Measurements from ENCODE around the gene EIF3D. TPM values are rescaled to one million over a fixed set of nuclear protein-coding genes. Genes with fewer than 3 reads are reported as not detected.

The EIF3D gene
- total and polyA plus RNA-seq, 2 of the 13 experiments (the other 11 are each of a cell fraction or from before 2014, with no cell fraction given) = 118 to 274 TPM

GRCh38 chr22:36481393-36482168, 47.4 kb downstream of the EIF3D start, which contains the start of gene TXN2 (continued):
- TF ChIP-seq ARID4A (CRISPR knock-in tag; IDR thresholded peaks at IDR 0.05; ENCODE audit: borderline replicate concordance) (peak; percentile 91), ZFP90 (CRISPR knock-in tag; IDR thresholded peaks at IDR 0.05; ENCODE audit: borderline replicate concordance) (no peak; the same call in 1 of the 2 replicates), AGO1 (IDR thresholded peaks at IDR 0.05; ENCODE audit: low read depth, low read length, poor library complexity, severe bottlenecking) (peak; percentile 96), ZFP1 (CRISPR knock-in tag; IDR thresholded peaks at IDR 0.05) (0 out of 2 replicates have a peak, but pooled peaks have one; percentile 16), GRHL1 (CRISPR knock-in tag; conservative IDR thresholded peaks at IDR 0.05) (no peak), XBP1 (CRISPR knock-in tag; IDR thresholded peaks at IDR 0.05) (no peak), JARID2 (CRISPR knock-in tag; IDR thresholded peaks at IDR 0.05; ENCODE audit: insufficient replicate concordance) (no peak), SAP130 (CRISPR knock-in tag; IDR thresholded peaks at IDR 0.05; ENCODE audit: low read depth) (peak; percentile 94), ZNF274 (CRISPR knock-in tag; IDR thresholded peaks at IDR 0.05) (no peak), MYC (CRISPR knock-in tag; IDR thresholded peaks at IDR 0.05; ENCODE audit: borderline replicate concordance) (peak; percentile 76), KMT2B (CRISPR knock-in tag; IDR thresholded peaks at IDR 0.05) (peak; percentile 4; the same call in 1 of the 2 replicates), NR2C2 (CRISPR knock-in tag; IDR thresholded peaks at IDR 0.05; ENCODE audit: borderline replicate concordance) (peak; percentile 74), BCL6 (CRISPR knock-in tag; IDR thresholded peaks at IDR 0.05) (0 out of 2 replicates have a peak, but pooled peaks have one; percentile 3), SYNCRIP (IDR thresholded peaks at IDR 0.05; ENCODE audit: insufficient read depth, low read depth, low read length) (no peak), ZFX (CRISPR knock-in tag; IDR thresholded peaks at IDR 0.05; ENCODE audit: low read depth) (no peak; the same call in 1 of the 2 replicates)
- TF ChIP-seq, protein P1, sequence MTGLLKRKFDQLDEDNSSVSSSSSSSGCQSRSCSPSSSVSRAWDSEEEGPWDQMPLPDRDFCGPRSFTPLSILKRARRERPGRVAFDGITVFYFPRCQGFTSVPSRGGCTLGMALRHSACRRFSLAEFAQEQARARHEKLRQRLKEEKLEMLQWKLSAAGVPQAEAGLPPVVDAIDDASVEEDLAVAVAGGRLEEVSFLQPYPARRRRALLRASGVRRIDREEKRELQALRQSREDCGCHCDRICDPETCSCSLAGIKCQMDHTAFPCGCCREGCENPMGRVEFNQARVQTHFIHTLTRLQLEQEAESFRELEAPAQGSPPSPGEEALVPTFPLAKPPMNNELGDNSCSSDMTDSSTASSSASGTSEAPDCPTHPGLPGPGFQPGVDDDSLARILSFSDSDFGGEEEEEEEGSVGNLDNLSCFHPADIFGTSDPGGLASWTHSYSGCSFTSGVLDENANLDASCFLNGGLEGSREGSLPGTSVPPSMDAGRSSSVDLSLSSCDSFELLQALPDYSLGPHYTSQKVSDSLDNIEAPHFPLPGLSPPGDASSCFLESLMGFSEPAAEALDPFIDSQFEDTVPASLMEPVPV (CRISPR knock-in tag; IDR thresholded peaks at IDR 0.05) = peak; percentile 71
- TF ChIP-seq, protein P2, sequence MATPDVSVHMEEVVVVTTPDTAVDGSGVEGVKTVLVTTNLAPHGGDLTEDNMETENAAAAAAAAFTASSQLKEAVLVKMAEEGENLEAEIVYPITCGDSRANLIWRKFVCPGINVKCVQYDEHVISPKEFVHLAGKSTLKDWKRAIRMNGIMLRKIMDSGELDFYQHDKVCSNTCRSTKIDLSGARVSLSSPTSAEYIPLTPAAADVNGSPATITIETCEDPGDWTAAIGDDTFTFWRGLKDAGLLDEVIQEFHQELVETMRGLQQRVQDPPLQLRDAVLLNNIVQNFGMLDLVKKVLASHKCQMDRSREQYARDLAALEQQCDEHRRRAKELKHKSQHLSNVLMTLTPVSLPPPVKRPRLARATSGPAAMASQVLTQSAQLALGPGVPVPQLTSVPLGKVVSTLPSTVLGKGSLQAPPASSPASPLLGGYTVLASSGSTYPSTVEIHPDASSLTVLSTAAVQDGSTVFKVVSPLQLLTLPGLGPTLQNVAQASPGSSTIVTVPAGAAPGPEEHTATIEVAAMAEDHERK (CRISPR knock-in tag; IDR thresholded peaks at IDR 0.05; ENCODE audit: low read depth) = peak; percentile 69
- TF ChIP-seq, protein P3, sequence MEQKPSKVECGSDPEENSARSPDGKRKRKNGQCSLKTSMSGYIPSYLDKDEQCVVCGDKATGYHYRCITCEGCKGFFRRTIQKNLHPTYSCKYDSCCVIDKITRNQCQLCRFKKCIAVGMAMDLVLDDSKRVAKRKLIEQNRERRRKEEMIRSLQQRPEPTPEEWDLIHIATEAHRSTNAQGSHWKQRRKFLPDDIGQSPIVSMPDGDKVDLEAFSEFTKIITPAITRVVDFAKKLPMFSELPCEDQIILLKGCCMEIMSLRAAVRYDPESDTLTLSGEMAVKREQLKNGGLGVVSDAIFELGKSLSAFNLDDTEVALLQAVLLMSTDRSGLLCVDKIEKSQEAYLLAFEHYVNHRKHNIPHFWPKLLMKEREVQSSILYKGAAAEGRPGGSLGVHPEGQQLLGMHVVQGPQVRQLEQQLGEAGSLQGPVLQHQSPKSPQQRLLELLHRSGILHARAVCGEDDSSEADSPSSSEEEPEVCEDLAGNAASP (CRISPR knock-in tag; IDR thresholded peaks at IDR 0.05; ENCODE audit: borderline replicate concordance) = no peak
